ENCODE data around the gene TTC34.

GRCh38 chr1:2629627-2630497 is 171.6 kb downstream of the TTC34 start:
- TF ChIP-seq POLR2A (IDR thresholded peaks at IDR 0.05; ENCODE audit: low read depth, low read length): no peak
- TF ChIP-seq POLR2AphosphoS5 (IDR thresholded peaks at IDR 0.05; ENCODE audit: low read depth, low read length): no peak
- TF ChIP-seq TAF1 (IDR thresholded peaks at IDR 0.05; ENCODE audit: borderline replicate concordance, low read depth, low read length): no peak

All from GM12892 (cell line).